ENCODE measurements around the gene PRDM8.

The PRDM8 gene

DNA sequence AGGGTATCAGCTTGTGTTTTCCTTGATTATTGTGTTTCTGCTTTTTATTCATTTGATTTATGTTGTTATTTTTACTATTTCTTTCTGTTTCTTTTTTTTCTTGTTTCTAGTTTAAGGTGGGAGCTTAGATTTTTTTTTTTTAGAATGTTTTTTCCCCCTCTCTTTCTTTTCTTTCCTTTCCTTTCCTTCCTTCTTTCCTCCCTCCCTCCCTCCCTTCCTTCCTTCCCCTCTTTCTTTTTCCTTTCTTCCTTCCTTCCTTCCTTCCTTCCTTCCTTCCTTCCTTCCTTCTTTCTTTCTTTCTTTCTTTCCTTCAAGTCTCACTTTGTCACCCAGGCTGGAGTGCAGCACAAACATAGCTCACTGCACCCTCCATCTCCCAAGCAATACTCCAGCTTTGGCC, 31.4 kb upstream of the PRDM8 start:
- Histone ChIP-seq H3K4me3 (ENCODE audit: severe bottlenecking) (no peak overlapping the region), H3K27ac (ENCODE audit: poor library complexity, severe bottlenecking) (no peak overlapping the region), H3K36me3 (ENCODE audit: low read depth) (no peaks in the 10 kb centered on the region), H3K4me1 (ENCODE audit: insufficient read depth, poor library complexity, severe bottlenecking) (no peaks in the 10 kb centered on the region), H3K9me3 (ENCODE audit: severe bottlenecking) (no peaks in the 10 kb centered on the region), H3K27me3 (ENCODE audit: insufficient read depth, poor library complexity, severe bottlenecking) (no peaks in the 10 kb centered on the region)
- no peak for DNase-seq (ENCODE audit: low spot score)
- TF ChIP-seq, protein P1, sequence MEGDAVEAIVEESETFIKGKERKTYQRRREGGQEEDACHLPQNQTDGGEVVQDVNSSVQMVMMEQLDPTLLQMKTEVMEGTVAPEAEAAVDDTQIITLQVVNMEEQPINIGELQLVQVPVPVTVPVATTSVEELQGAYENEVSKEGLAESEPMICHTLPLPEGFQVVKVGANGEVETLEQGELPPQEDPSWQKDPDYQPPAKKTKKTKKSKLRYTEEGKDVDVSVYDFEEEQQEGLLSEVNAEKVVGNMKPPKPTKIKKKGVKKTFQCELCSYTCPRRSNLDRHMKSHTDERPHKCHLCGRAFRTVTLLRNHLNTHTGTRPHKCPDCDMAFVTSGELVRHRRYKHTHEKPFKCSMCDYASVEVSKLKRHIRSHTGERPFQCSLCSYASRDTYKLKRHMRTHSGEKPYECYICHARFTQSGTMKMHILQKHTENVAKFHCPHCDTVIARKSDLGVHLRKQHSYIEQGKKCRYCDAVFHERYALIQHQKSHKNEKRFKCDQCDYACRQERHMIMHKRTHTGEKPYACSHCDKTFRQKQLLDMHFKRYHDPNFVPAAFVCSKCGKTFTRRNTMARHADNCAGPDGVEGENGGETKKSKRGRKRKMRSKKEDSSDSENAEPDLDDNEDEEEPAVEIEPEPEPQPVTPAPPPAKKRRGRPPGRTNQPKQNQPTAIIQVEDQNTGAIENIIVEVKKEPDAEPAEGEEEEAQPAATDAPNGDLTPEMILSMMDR (IDR thresholded peaks at IDR 0.05; ENCODE audit: poor library complexity, severe bottlenecking), result no peak
- ATAC-seq (ENCODE audit: low read depth), result no peak

DNA sequence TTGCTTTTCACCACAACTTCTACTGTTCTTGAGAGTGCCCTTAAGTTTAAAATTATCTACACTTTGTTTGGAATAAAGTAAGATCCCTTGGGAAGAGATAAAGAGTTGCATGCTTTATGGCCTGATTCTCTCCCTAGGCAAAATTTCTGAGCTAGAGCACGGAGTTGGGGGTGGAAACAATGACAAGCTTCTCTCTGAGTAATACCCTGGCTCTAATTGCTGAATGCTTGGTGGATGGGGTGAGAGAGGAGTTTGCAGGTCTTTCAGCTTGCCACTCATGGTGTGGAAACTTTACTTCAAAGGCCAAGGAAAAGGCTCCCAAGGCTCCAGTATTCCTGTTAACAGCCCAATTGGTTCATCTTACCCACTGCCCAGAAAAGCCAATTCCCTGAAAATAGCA, 26.1 kb upstream of the PRDM8 start:
- no peak overlapping the region for H3K27ac ChIP-seq (ENCODE audit: poor library complexity, severe bottlenecking)
- no peak for DNase-seq (ENCODE audit: low spot score)
- TF ChIP-seq, protein P1 (IDR thresholded peaks at IDR 0.05; ENCODE audit: poor library complexity, severe bottlenecking), result no peak
- no peaks in the 10 kb centered on the region for H3K27me3 ChIP-seq (ENCODE audit: insufficient read depth, poor library complexity, severe bottlenecking)
- no peaks in the 10 kb centered on the region for H3K9me3 ChIP-seq (ENCODE audit: severe bottlenecking)
- ATAC-seq (ENCODE audit: low read depth), result no peak
- H3K4me3 ChIP-seq (ENCODE audit: severe bottlenecking), result no peak overlapping the region
- peaks cover 9% of the 10 kb centered on the region for H3K4me1 ChIP-seq (ENCODE audit: insufficient read depth, poor library complexity, severe bottlenecking)
- H3K36me3 ChIP-seq (ENCODE audit: low read depth), result no peaks in the 10 kb centered on the region

DNA sequence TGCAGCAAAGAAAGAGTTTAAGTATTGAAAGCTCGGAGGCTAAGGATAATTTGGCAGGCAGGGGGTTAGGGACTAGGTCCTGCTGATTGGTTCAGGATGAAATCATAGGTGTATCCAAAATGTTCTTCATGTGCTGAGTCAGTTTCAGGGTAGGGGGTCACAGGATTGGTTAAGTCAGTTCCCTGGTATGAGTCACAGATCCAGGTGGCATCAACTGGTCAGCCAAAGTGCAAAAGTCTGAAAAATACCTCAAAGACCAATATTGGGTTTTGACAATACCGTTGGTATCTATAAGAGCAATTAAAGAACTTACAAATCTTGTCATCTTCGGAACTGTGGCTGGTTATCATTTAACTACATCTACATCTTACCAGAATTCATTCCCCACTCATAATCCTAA, 25.6 kb upstream of the PRDM8 start:
- no peak for DNase-seq (ENCODE audit: low spot score)

DNA sequence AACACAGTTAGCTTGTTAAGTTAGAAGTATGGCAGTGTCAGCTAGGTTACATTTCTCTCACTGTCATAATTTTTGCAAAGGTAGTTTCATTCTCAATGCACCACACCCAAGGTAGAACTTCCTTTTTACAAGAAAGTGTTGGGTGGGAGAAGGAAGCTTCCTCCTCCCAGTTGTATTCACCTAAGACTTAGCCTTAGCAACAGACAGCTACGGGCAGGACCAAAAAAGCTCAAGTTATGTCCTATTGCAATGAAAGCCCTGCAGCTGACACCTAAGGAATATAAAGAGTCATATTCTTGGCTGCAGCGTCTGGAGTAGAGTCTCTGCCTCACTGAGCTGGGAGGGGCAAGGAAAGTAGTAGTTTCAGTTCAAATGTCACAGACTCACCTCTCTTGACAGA, 25.1 kb upstream of the PRDM8 start:
- H3K27ac ChIP-seq (ENCODE audit: poor library complexity, severe bottlenecking), result no peak overlapping the region
- TF ChIP-seq, protein P1 (IDR thresholded peaks at IDR 0.05; ENCODE audit: poor library complexity, severe bottlenecking), result no peak
- no peak overlapping the region for H3K4me3 ChIP-seq (ENCODE audit: severe bottlenecking)
- ATAC-seq (ENCODE audit: low read depth) (no peak), DNase-seq (ENCODE audit: low spot score) (no peak)
- H3K4me1 ChIP-seq (ENCODE audit: insufficient read depth, poor library complexity, severe bottlenecking), result peaks cover 9% of the 10 kb centered on the region
- H3K36me3 ChIP-seq (ENCODE audit: low read depth), result no peaks in the 10 kb centered on the region
- H3K27me3 ChIP-seq (ENCODE audit: insufficient read depth, poor library complexity, severe bottlenecking), result no peaks in the 10 kb centered on the region
- H3K9me3 ChIP-seq (ENCODE audit: severe bottlenecking), result no peaks in the 10 kb centered on the region

More for the DNA sequence above, 25.6 kb upstream of the PRDM8 start:
- peaks cover 9% of the 10 kb centered on the region for H3K4me1 ChIP-seq (ENCODE audit: insufficient read depth, poor library complexity, severe bottlenecking)
- no peaks in the 10 kb centered on the region for H3K9me3 ChIP-seq (ENCODE audit: severe bottlenecking)
- no peaks in the 10 kb centered on the region for H3K36me3 ChIP-seq (ENCODE audit: low read depth)
- H3K27me3 ChIP-seq (ENCODE audit: insufficient read depth, poor library complexity, severe bottlenecking), result no peaks in the 10 kb centered on the region
- H3K4me3 ChIP-seq (ENCODE audit: severe bottlenecking), result no peak overlapping the region
- no peak for ATAC-seq (ENCODE audit: low read depth)
- no peak overlapping the region for H3K27ac ChIP-seq (ENCODE audit: poor library complexity, severe bottlenecking)
- TF ChIP-seq, protein P1 (IDR thresholded peaks at IDR 0.05; ENCODE audit: poor library complexity, severe bottlenecking), result no peak

DNA sequence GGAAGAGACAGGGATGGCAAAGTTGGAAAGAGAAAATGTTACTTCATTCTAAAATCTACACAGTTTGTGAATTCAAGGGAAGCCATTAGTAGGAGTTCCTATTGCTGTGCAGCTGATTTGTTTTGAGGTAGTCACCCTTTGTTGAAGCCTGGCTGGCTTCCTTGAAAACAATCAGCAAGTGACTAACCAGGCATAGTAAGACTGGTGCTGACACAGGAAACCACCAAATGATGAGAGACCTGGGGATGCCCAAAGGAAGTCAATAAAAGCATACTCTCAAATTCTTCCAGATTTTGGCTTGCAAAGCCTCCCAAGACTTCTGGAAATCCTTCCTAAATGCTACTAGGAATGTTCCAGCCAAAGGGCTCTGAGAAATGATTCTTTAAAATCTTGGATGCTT, 23.9 kb upstream of the PRDM8 start:
- DNase-seq (ENCODE audit: low spot score) (no peak), ATAC-seq (ENCODE audit: low read depth) (peak; percentile 89)
- Histone ChIP-seq H3K27ac (ENCODE audit: poor library complexity, severe bottlenecking) (peak overlapping the region; percentile 16), H3K9me3 (ENCODE audit: severe bottlenecking) (no peaks in the 10 kb centered on the region), H3K36me3 (ENCODE audit: low read depth) (no peaks in the 10 kb centered on the region), H3K4me3 (ENCODE audit: severe bottlenecking) (no peak overlapping the region), H3K4me1 (ENCODE audit: insufficient read depth, poor library complexity, severe bottlenecking) (peaks cover 9% of the 10 kb centered on the region), H3K27me3 (ENCODE audit: insufficient read depth, poor library complexity, severe bottlenecking) (no peaks in the 10 kb centered on the region)
- TF ChIP-seq, protein P1 (IDR thresholded peaks at IDR 0.05; ENCODE audit: poor library complexity, severe bottlenecking), result no peak
